ENCODE measurements around the gene KCNJ4.
"Not testable (repeated sequence)": the region's sequence is repeated elsewhere in the genome, so short reads cannot be mapped to it uniquely, and the experiment has no call there.

Gene KCNJ4

GRCh38 chr22:38388506-38389427 lies 66.2 kb downstream of the KCNJ4 start:
- not testable (repeated sequence) for DNase-seq (ENCODE audit: low read depth in 4 of 4, low spot score in 1 of 4)

DNA sequence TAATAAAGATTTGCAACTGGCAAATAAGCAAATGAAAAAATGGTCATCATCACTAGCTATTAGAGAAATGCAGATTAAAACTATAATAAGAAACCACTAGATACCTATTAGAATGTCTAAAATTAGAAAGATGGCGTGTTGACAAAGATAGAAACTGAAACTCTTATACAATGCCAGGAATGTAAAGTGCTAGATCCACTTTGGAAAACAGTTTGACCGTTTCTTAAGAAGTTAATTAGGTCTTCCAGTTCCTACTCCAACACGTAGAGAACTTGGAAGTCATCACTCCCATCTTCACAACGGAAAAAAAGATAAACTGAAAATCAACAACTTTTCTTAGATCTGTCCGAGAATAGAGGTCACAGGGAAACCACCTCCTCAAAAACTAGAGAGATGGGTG lies 68.1 kb downstream of the KCNJ4 start:
- not testable (repeated sequence) for DNase-seq (ENCODE audit: low read depth in 4 of 4, low spot score in 1 of 4)

DNA sequence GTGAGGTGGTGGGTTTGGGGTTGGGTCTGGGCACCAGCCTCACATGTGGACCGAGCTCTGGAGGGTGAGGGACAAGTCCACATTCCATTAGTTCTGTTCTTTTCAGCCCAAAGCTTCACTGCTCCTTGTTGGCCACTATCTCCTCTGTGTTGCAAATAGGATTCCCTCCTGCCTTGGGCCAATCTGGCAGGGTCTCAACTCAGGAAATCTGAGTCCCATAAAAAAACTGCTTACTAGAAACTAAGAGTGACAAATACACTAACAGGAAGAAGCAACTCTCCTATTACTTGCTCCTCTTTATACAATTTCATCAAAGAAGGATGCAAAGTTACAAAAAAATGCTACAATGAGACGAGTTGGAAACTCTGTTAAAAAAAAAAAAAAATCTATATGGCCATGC lies 71.6 kb downstream of the KCNJ4 start:
- no peak for DNase-seq (ENCODE audit: low read depth in 4 of 4, low spot score in 1 of 4)

DNA sequence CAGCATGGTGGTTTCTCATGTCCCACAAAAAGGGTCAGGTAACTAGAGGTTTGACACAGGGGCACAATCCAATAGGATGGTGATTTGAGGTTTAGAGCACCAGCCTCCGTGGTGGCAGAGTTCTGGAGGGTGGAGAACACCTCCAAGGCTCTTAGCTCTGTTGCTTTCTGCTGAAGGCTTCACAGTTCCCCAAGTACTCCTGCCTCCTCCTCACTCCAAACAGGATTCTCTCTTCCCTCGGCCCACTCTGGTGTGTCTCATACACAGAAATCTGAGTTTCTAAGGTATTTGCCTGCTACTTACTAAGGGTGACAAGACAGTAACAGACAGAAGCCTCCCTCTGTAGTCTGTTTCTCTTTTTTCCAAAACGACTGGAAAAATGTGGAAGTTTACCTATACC lies 73.6 kb downstream of the KCNJ4 start:
- DNase-seq (ENCODE audit: low read depth in 4 of 4, low spot score in 1 of 4), result not testable (repeated sequence)
